ENCODE measurements around the gene CHAD. TPM values are rescaled to one million over a fixed set of nuclear protein-coding genes. Genes with fewer than 3 reads are reported as not detected.

CHAD gene
- total and polyA plus RNA-seq, 2 donors (not counting 3 experiments of a cell fraction or from before 2014, with no cell fraction given), result not detected

DNA sequence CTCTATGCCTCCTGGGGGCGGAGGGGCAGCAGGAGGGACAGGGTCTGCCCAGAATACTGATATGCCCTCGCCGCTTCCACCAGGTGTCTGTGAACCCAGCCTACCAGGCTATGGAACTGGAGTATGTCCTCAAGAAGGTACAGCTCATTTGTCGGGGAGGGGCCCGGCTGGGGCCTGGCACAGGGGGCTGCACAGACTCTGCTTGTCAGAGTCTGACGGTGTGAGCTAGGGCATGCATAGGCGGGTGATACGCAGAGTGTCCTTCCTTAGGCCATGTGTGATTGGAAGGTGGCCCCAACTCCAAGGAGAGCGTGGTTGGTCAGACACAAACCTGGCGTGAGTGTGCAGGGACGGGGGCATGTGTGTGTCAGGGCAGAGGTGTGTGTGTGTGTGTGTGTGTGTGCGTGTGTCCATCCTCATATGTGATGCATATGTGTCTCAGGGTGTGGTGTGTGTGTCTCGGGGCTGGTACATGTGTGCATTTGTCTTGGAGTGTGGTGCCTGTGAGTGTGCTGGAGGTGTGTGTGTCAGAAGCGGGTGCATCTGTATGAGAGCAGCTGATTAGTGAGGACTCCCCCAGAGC is 7.0 kb downstream of the CHAD start:
- Histone ChIP-seq H3K4me2 (ENCODE audit: insufficient read depth, low read length) (no peak overlapping the region), H3K36me3 (ENCODE audit: control insufficient read depth in 2 of 2, extremely low read depth in 1 of 2, insufficient read depth in 2 of 2, low read length in 2 of 2) (no peaks in the 10 kb centered on the region), H3K4me3 (replicated peaks in 1 of 3; ENCODE audit: insufficient read depth in 1 of 3, low read depth in 1 of 3, low read length in 3 of 3) (no peak overlapping the region), H3K4me1 (ENCODE audit: control insufficient read depth, extremely low read depth, insufficient read depth, low read length) (no peaks in the 10 kb centered on the region), H3K9ac (replicated peaks; ENCODE audit: extremely low read depth, insufficient read depth, low read length) (no peak overlapping the region), H3K27ac (ENCODE audit: insufficient read depth, low read depth, low read length) (no peak overlapping the region), H3K9me1 (replicated peaks; ENCODE audit: control insufficient read depth, extremely low read depth, insufficient read depth, low read length) (no peaks in the 10 kb centered on the region), H4K20me1 (replicated peaks; ENCODE audit: control insufficient read depth, extremely low read depth, insufficient read depth, low read length) (no peaks in the 10 kb centered on the region), H3K9me3 (replicated peaks; ENCODE audit: control insufficient read depth, insufficient read depth, low read length) (no peaks in the 10 kb centered on the region), H3K79me2 (ENCODE audit: control insufficient read depth, insufficient read depth, low read length) (no peaks in the 10 kb centered on the region), H2AFZ (ENCODE audit: low read depth, low read length) (no peak overlapping the region), H3K27me3 (ENCODE audit: control insufficient read depth in 2 of 2, insufficient read depth in 2 of 2, low read length in 2 of 2) (no peaks in the 10 kb centered on the region)
- ChIA-PET CTCF (interaction anchor here (2.3 kb wide), 1 partner anchor 65 kb away, joined by 7 read pairs; the partner anchor contains the start of gene LRRC59), POLR2A (no interaction called here)
- dilution Hi-C loops (cut with MboI; ENCODE audit: extremely low pct_ligation_motif_present, low sequenced_read_pairs) (no loop called here), intact Hi-C loops (cut with micrococcal nuclease) (no loop called here)
- DNase-seq (ENCODE audit: low read depth, low spot score) (no peak), FAIRE-seq (no peak)
- no TSS peak for BruUV-seq (replicated peaks)
- TF ChIP-seq JUN (IDR thresholded peaks at IDR 0.05; ENCODE audit: borderline replicate concordance, insufficient read depth, insufficient read length, low read depth), result no peak
- TF ChIP-seq, protein P1, sequence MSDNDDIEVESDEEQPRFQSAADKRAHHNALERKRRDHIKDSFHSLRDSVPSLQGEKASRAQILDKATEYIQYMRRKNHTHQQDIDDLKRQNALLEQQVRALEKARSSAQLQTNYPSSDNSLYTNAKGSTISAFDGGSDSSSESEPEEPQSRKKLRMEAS (IDR thresholded peaks at IDR 0.05; ENCODE audit: insufficient read depth, insufficient read length), result no peak
- TF ChIP-seq, protein P2, sequence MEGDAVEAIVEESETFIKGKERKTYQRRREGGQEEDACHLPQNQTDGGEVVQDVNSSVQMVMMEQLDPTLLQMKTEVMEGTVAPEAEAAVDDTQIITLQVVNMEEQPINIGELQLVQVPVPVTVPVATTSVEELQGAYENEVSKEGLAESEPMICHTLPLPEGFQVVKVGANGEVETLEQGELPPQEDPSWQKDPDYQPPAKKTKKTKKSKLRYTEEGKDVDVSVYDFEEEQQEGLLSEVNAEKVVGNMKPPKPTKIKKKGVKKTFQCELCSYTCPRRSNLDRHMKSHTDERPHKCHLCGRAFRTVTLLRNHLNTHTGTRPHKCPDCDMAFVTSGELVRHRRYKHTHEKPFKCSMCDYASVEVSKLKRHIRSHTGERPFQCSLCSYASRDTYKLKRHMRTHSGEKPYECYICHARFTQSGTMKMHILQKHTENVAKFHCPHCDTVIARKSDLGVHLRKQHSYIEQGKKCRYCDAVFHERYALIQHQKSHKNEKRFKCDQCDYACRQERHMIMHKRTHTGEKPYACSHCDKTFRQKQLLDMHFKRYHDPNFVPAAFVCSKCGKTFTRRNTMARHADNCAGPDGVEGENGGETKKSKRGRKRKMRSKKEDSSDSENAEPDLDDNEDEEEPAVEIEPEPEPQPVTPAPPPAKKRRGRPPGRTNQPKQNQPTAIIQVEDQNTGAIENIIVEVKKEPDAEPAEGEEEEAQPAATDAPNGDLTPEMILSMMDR (IDR thresholded peaks at IDR 0.05; ENCODE audit: extremely low read depth in 1 of 2, insufficient read depth in 1 of 2, low read depth in 1 of 2, low read length in 2 of 2), result no peak
- TF ChIP-seq FOS (IDR thresholded peaks at IDR 0.05; ENCODE audit: borderline replicate concordance, insufficient read depth, low read length), result no peak
- no peak for TF ChIP-seq EZH2 (IDR thresholded peaks at IDR 0.05; ENCODE audit: borderline replicate concordance, low read depth, low read length, severe bottlenecking)
- TF ChIP-seq POLR2AphosphoS5 (IDR thresholded peaks at IDR 0.05; ENCODE audit: insufficient read depth, low read depth, low read length), result no peak
- TF ChIP-seq MYC (IDR thresholded peaks at IDR 0.05; ENCODE audit: low read depth, low read length), result no peak
- no peak for TF ChIP-seq GATA2 (IDR thresholded peaks at IDR 0.05; ENCODE audit: insufficient read depth, insufficient read length, low read depth, low read length)
- TF ChIP-seq POLR2A (IDR thresholded peaks at IDR 0.05; ENCODE audit: low read depth, low read length), result no peak
